GM13976 (cell line): Measurements from ENCODE around the gene RUNX2.

Experiments used
- DNase-seq: peaks from one replicate; pipeline ENCODE4 v3.0.0; 2012; ENCODE audit warnings: low spot score
- in situ Hi-C: fragments of 300-500 bp; cut with MboI; formaldehyde crosslinking; loops from one replicate; pipeline ENCODE4 v1.12.0; 2022; ENCODE audit warnings: low sequenced_read_pairs, mixed read lengths, inconsistent platforms; ENCODE audit not compliant: unreplicated experiment
- TF ChIP-seq, protein P1 (sequence below): IDR thresholded peaks from 2 replicates; pipeline ENCODE4 v1.5.1; 2012; ENCODE audit warnings: borderline replicate concordance, mild to moderate bottlenecking; ENCODE audit not compliant: insufficient read depth; ENCODE audit errors: extremely low read depth, missing control alignments, control extremely low read depth

Gene RUNX2

DNA sequence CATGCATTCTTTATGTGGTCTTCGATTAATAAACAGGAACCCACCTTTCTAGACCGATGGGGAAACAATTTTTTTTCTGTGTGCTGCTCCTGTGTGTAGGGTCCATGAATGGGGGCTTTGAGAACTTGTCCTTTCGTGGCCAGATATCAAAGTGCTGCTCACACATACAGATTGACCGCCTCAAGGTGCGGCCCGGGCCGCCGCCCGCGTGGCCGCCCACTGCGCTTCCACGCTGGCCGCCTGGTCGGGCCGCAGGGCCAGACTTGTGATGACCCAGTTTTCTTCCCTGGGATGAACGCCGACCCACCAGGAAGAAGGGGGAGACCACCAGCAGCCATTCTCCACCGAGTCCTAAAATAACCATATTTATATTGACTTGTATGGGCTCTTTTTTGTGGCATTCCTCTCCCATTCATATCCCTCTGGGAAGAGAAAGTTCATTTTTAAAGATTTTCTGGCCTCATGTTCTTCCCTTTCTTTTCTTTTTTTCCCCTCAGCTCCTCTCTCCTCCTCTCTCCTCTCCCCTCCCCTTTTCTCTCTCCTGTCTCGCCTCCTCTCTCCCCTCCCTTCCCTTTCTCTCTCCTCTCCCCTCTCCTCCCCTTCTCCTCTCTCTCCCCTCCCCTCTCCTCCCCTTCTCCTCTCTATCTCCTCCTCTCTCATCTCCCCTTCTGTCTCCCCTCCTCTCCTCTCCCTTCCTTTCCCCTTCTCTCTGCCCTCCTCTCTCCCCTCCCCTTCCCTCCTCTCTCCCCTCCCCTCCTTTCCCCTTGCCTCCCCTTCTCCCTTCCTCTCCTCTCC, 314.4 kb downstream of the RUNX2 start:
- in situ Hi-C loops, result no loop called here
- no peak for DNase-seq
- TF ChIP-seq, protein P1, sequence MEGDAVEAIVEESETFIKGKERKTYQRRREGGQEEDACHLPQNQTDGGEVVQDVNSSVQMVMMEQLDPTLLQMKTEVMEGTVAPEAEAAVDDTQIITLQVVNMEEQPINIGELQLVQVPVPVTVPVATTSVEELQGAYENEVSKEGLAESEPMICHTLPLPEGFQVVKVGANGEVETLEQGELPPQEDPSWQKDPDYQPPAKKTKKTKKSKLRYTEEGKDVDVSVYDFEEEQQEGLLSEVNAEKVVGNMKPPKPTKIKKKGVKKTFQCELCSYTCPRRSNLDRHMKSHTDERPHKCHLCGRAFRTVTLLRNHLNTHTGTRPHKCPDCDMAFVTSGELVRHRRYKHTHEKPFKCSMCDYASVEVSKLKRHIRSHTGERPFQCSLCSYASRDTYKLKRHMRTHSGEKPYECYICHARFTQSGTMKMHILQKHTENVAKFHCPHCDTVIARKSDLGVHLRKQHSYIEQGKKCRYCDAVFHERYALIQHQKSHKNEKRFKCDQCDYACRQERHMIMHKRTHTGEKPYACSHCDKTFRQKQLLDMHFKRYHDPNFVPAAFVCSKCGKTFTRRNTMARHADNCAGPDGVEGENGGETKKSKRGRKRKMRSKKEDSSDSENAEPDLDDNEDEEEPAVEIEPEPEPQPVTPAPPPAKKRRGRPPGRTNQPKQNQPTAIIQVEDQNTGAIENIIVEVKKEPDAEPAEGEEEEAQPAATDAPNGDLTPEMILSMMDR, result no peak

DNA sequence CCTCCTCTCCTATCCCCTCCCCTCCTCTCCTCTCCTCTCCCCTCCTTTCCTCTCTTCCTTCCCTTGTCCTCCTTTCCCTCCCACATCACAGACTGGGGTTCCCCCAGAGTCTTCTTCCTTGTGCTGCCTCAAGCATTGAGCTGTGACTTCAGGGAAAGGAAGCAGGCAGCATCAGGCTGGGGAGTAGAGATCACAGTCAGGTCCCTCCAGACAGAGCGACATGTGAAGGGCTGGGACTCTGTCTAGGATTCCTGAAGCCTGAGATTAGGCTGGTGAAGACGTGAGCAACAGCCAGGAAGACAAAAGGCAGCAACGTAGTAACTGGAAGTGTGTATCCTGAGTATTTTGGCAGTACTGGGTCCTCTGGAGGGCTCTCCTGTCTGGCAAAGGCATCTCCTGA, 315.0 kb downstream of the RUNX2 start:
- DNase-seq, result no peak
- in situ Hi-C loops, result no loop called here
- TF ChIP-seq, protein P1, result no peak

DNA sequence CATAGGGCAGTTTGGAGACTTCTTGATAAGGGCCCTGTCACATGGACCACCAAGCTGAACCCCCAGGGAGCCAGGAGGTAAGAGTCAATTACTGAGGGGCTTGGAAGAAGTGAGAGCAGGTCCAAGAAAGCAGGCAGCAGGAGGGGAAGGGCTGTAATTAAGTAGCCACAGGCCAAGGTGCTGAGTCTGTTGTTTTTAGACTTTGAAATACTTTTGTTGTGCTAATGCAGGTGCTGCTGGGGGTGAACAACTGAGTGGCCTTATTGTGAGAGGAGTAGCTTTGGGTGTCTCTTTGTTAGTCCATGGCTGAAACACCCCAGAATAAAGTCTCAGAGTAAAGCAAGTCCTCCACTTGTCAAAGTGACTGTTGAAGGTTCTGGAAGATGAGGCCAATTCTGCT, 316.6 kb downstream of the RUNX2 start:
- no peak for DNase-seq
- TF ChIP-seq, protein P1, result no peak
- in situ Hi-C loops, result no loop called here

DNA sequence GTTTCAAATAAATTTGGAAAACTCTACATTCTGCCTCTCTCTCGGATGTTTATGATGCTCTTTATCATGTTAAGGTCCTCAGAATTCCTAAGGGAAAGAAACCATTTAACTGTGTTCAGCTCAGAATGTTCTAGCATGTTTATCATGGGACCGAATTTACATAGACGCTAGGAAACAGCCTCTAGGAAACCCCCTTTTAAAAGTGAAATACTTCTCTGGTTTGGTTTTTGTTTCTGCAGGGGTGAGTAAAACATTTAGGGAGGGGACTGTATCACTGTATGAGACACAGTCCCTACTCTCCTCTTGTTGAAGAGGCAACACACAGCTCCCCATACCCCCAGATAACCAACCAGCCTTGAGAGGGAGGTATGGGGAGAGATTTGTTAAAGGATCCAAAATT, 317.2 kb downstream of the RUNX2 start:
- DNase-seq, result peak; percentile 51
- in situ Hi-C loops, result no loop called here
- TF ChIP-seq, protein P1, result no peak

DNA sequence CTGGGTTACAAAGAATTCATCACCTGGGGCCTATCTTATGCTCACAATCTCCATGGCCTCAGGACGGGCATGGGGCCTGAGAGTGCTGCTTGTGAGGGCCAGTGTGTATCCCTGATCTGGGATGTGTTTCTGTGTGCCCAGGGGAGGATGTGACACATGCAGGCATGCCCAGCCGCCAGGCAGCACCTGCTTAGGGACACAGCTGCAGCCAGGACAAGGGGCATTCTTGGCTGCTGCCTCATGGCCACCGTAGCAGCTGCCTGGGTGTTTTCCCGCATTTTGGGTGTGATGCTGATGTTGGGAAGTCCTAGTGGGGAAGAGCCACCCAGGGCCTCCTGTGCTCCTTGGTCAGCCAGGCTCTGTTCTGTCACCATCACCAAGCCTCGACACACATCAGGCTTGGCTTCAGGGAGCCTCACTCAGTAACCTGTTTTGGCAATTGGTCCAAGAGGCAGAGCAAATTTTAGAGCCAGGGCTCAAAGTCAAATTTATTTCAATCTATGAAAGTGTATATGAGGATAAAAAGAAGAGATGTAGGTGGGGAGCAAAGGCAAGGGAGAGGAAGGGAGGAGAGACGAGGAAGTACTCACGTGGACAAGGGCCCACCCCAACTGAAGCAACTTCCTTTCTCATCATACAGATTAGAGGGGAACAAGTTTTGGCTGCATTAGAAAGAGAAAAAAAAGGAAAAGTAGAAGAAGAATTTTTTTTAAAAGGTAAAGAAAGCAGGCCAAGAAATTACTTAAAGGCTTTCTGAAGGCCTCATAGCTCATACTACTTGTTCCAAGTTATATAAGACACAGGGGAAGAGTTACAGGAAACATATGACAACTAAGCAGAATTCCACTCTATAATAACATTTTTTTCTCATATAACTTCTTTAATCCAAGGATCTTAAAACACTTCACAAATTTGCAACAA, 319.5 kb downstream of the RUNX2 start:
- TF ChIP-seq, protein P1, result no peak
- no peak for DNase-seq
- in situ Hi-C loops, result no loop called here

DNA sequence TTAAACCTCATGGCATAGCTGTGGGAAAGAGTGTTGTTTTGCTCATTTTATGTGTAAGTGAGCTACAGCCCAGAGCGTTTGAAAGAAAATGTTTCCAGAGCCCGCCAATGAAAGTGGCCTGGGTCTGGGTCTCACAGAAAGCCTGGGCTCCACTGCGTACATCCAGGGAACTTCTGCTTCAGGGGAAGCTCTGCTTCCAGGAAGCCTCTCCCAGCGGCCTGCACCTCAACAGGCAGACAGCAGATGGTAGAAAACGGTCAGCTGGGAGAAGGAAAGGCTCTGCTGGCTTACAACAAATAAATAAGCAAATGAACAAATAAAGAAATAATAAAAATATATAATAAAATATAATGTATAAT, 320.1 kb downstream of the RUNX2 start:
- TF ChIP-seq, protein P1, result no peak
- in situ Hi-C loops, result no loop called here
- no peak for DNase-seq
